Psoas muscle (tissue), 8 donors: ENCODE data around the gene UBE2I. TPM values are rescaled to one million over a fixed set of nuclear protein-coding genes. Genes with fewer than 3 reads are reported as not detected.

Experiments used
- ATAC-seq, 4 donors: fragments of 200-7000 bp; cut with Tn5 transposase; one replicate each; pipeline ENCODE4 v1.9.1; 2020; ENCODE audit warnings: moderate library complexity in 3 of 4, mild to moderate bottlenecking in 2 of 4
- DNase-seq, 2 donors: peaks; one replicate each; pipeline ENCODE4 v3.0.0-alpha.2; 2020
- H3K27ac ChIP-seq: fragments of 200-600 bp; one replicate; pipeline ENCODE4 v1.8.0; 2022
- H3K27me3 ChIP-seq, 3 donors: fragments of 200-600 bp in 1 of 3; one replicate each; pipeline versions ENCODE4 v1.6.1 to v1.8.0; 2013 to 2022; ENCODE audit warnings: low read length in 2 of 3, mild to moderate bottlenecking in 2 of 3, moderate library complexity in 1 of 3; ENCODE audit not compliant: insufficient read depth in 3 of 3
- H3K36me3 ChIP-seq, 2 donors: fragments of 200-600 bp in 1 of 2; one replicate each; pipeline versions ENCODE4 v1.6.1 to v1.8.0; 2013 to 2022; ENCODE audit warnings: low read depth in 1 of 2, mild to moderate bottlenecking in 1 of 2, moderate library complexity in 1 of 2; ENCODE audit not compliant: insufficient read depth in 1 of 2
- H3K4me1 ChIP-seq: fragments of 200-600 bp; one replicate; pipeline ENCODE4 v1.8.0; 2022
- H3K4me3 ChIP-seq: fragments of 200-600 bp; one replicate; pipeline ENCODE4 v1.8.0; 2022; ENCODE audit warnings: mild to moderate bottlenecking
- H3K9me3 ChIP-seq: fragments of 200-600 bp; one replicate; pipeline ENCODE4 v1.8.0; 2022
- CTCF ChIP-seq: fragments of 200-600 bp; IDR thresholded peaks from one replicate; pipeline ENCODE4 v1.8.0; 2022; ENCODE audit warnings: antibody characterized with exemption
- whole genome bisulfite sequencing, 3 donors: extraction: QIAGEN DNeasy Blood & Tissue Kit; methylation state at CpG; one replicate each; pipeline versions ENCODE4 v1.1.6 to v1.1.7; 2013; 5-methylcytosine and 5-hydroxymethylcytosine counted together
- intact Hi-C, 2 donors: fragments of 100-400 bp; cut with DNase I; formaldehyde crosslinking; loops; one replicate each; pipeline versions ENCODE4 v1.11.0 to v1.14.2; 2022
- polyA plus RNA-seq, 3 donors: library from polyadenylated mRNA; stranded (reverse); fragments of 200-250 nt; gene quantifications; one replicate each; pipeline ENCODE4 v1.2.3, GENCODE V29; 2013
- total RNA-seq, 4 donors: library from RNA; stranded (reverse); fragmentation: NEBNext Ultra II Directional in 2 of 4; extraction: Animal tissue kit (Norgen Biotek cat#: 25700) in 2 of 4; gene quantifications; one replicate each; pipeline versions ENCODE4 v1.2.1 to v1.2.4, GENCODE V29; 2021 to 2023
- donor health status: healthy with polysubstance abuse.
- donor health status: DM: no; HTN: no; CAD: no; lungs with moderate emphysema.
- donor health status: Bipolar disorder and iron deficiency.
- donor health status: healthy.
- donor health status: DM: yes; HTN: yes; CAD: no.
- donor health status: DM: no; HTN: no; CAD: no.
- donor health status: DM: no; HTN: no; CAD: no.
- donor health status: DM: yes; HTN: yes; CAD: no.

UBE2I gene
- total and polyA plus RNA-seq, 7 donors, result 46.2 to 101 (median 55.6) TPM

DNA sequence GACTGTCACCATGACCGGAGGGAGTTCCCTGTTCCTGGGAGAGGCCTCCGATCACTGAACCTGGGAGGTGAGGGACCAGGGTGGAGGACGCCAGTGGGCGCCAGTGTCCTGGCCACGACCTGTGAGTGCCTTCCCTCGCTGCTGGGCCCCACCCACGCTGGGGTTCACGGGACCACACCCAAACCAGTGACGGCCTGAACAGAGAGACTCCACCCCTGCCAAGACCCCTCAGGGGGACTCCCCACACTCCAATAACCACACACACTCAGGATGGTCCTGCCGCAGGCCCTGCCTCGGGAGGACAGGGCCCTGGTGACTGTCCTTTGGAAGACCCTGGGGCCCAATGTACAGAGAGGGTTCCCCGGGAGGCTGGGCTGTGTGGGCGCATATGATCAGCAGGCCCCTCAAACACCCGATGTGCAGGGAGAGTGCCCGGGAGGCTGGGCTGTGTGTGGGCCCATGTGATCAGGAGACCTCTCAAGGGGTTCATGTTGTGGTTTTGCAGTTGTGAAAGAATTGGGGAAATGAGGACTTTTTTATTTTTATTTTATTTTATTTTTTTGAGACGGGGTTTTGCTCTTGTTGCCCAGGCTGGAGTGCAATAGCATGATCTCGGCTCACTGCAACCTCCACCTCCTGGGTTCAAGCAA, 27.0 kb upstream of the UBE2I start:
- H3K9me3 ChIP-seq, result no peaks in the 10 kb centered on the region
- ATAC-seq (no peak), DNase-seq (no peak)
- intact Hi-C loops, result no loop called here
- TF ChIP-seq CTCF, result no peak
- H3K27me3 ChIP-seq, result peaks cover 0 to 74% (median 19%) of the 10 kb centered on the region in 3 donors
- no peak overlapping the region for H3K4me3 ChIP-seq
- WGBS, 3 donors, result 76 to 86% (median 79%) methylated on average over 16 to 17 of the region's 17 CpGs
- no peak overlapping the region for H3K27ac ChIP-seq
- no peaks in the 10 kb centered on the region for H3K4me1 ChIP-seq
- H3K36me3 ChIP-seq, result no peaks in the 10 kb centered on the region

- WGBS, 3 donors, result 47 to 53% (median 48%) methylated on average over 17 of the region's 17 CpGs
- Histone ChIP-seq H3K27ac (no peak overlapping the region), H3K4me1 (no peaks in the 10 kb centered on the region), H3K4me3 (no peak overlapping the region), H3K36me3 (no peaks in the 10 kb centered on the region), H3K27me3 (peaks cover 0 to 74% (median 19%) of the 10 kb centered on the region in 3 donors), H3K9me3 (no peaks in the 10 kb centered on the region)
- TF ChIP-seq CTCF, result no peak
- DNase-seq (no peak), ATAC-seq (no peak)
- intact Hi-C loops, result no loop called here
These were observed 26.1 kb upstream of the UBE2I start for GRCh38 chr16:1283296-1283695.

GRCh38 chr16:1283996-1284616, 25.3 kb upstream of the UBE2I start:
- Histone ChIP-seq H3K4me3 (no peak overlapping the region), H3K4me1 (no peaks in the 10 kb centered on the region), H3K27ac (no peak overlapping the region), H3K9me3 (no peaks in the 10 kb centered on the region), H3K36me3 (no peaks in the 10 kb centered on the region), H3K27me3 (peaks cover 0 to 74% (median 23%) of the 10 kb centered on the region in 3 donors)
- DNase-seq (no peak), ATAC-seq (no peak)
- no peak for TF ChIP-seq CTCF
- WGBS, 3 donors, result 42 to 61% (median 49%) methylated on average over 16 of the region's 16 CpGs
- intact Hi-C loops, result no loop called here

DNA sequence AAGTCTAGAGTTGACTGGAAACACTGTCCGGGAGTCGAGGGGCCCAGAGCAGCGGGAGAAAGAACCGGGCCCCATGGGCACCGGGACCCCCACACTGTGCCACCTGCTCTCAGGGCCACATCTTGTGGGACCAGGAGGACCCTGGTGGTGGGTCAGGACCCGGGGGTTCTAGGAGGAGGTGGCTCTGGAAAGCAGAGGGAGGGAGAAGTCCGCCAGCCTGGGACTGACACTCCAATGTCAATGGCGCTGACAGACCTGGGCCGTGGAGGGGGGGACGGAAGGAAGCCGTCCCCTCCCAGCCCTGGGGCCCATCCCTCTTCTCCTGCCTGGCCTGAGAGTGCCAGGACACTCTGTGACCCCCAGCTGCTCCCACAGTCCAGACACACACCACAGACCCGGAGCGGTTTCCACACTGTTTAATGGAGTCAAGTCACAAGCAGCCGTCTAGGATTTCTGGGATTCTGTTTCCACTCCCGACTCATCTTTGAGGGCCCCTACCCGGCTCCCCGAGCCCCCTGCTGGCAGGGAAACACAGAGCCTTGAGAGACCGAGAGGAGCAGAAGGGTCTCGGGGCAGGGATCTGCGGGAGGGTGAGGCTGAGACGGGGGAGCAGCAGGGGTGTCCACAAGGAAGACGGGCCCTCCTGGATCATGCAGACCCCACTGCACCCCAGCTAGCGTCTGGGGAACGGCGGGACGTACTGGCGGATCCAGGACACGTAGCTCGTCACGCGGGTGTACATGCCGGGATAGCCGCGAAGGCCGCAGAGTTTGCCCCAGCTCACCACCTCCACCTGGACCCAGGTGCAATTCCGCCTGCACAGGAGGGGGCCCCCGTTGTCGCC, 23.5 kb upstream of the UBE2I start:
- DNase-seq, result no peak

More for the DNA sequence above, 23.5 kb upstream of the UBE2I start:
- H3K4me1 ChIP-seq, result no peaks in the 10 kb centered on the region
- no peak for TF ChIP-seq CTCF
- no peak for ATAC-seq
- no peak overlapping the region for H3K4me3 ChIP-seq
- 64 to 65% (median 65%) methylated on average over 37 to 38 of the region's 38 CpGs for WGBS, 3 donors
- no peaks in the 10 kb centered on the region for H3K36me3 ChIP-seq
- H3K27me3 ChIP-seq, result peaks cover 0 to 82% (median 25%) of the 10 kb centered on the region in 3 donors
- intact Hi-C loops, result no loop called here
- no peaks in the 10 kb centered on the region for H3K9me3 ChIP-seq
- no peak overlapping the region for H3K27ac ChIP-seq
